GM12878 (cell line): ENCODE data around the gene RETN. TPM values are rescaled to one million over a fixed set of nuclear protein-coding genes. Genes with fewer than 3 reads are reported as not detected.

Experiments
- ATAC-seq: fragments of 200-7000 bp; cut with Tn5 transposase; 3 replicates; pipeline ENCODE4 v1.9.1; 2020; ENCODE audit warnings: mild to moderate bottlenecking, moderate library complexity
- BruUV-seq: library from RNA; stranded (reverse); fragments of 400-500 nt; replicated peaks from 2 replicates; lab custom pipeline; 2021; lab: Mats Ljungman, UMichigan
- CTCF ChIA-PET: fragments of 300-600 bp; sonication (Branson Sonifier 250); formaldehyde crosslinking; extraction: SDS; loops from one replicate; lab custom pipeline; 2021; ENCODE audit warnings: inconsistent platforms; lab: Yijun Ruan, JAX
- POLR2A ChIA-PET: fragments of 350-600 bp; formaldehyde crosslinking; extraction: SDS; loops from one replicate; lab custom pipeline; 2021; ENCODE audit warnings: inconsistent platforms; lab: Charles Lee
- RAD21 ChIA-PET: fragments of 300-600 bp; sonication (Branson Sonifier 250); formaldehyde crosslinking; loops from one replicate; lab custom pipeline; 2023; ENCODE audit warnings: antibody characterized with exemption; ENCODE audit not compliant: unreplicated experiment; lab: Charles Lee
- SMC1A ChIA-PET: fragments of 300-600 bp; sonication (Branson Sonifier 250); formaldehyde crosslinking; loops from one replicate; lab custom pipeline; 2023; ENCODE audit not compliant: unreplicated experiment, uncharacterized antibody; lab: Charles Lee
- DNase-seq: peaks from one replicate; pipeline ENCODE4 v3.0.0-alpha.2; 2011; ENCODE audit warnings: low read depth, low spot score
- FAIRE-seq: peaks from 3 replicates; lab custom pipeline; 2011; peaks lifted over from hg19 to GRCh38; lab: Jason Lieb, UNC
- H2AFZ ChIP-seq: 2 replicates; pipeline ENCODE4 v1.6.0; 2011; ENCODE audit warnings: low read depth, low read length, control low read depth; ENCODE audit not compliant: control insufficient read depth
- H3K27ac ChIP-seq: 2 replicates; pipeline ENCODE4 v1.5.1; 2011; ENCODE audit warnings: control low read depth; ENCODE audit not compliant: control insufficient read depth, insufficient read depth
- H3K27me3 ChIP-seq, 2 experiments: replicated peaks in 1 of 2; 2 replicates each; pipeline versions ENCODE4 v1.6.0 to v1.6.1; 2011; ENCODE audit warnings: low read length in 1 of 2; ENCODE audit not compliant: control insufficient read depth in 2 of 2, insufficient read depth in 2 of 2
- H3K36me3 ChIP-seq, 2 experiments: 2 replicates each; pipeline ENCODE4 v1.5.1; 2011; ENCODE audit warnings: low read length in 1 of 2; ENCODE audit not compliant: control insufficient read depth in 2 of 2, insufficient read depth in 2 of 2
- H3K4me1 ChIP-seq: 2 replicates; pipeline ENCODE4 v1.6.1; 2011; ENCODE audit warnings: mild to moderate bottlenecking, low read length, moderate library complexity, mixed read lengths; ENCODE audit not compliant: control insufficient read depth, insufficient read depth
- H3K4me2 ChIP-seq: 2 replicates; pipeline ENCODE4 v1.6.0; 2011; ENCODE audit warnings: control low read depth; ENCODE audit not compliant: control insufficient read depth, insufficient read depth
- H3K4me3 ChIP-seq: fragments of 200-600 bp; sonication (generic); 2 replicates; pipeline ENCODE4 v1.5.1; 2016
- H3K79me2 ChIP-seq: 2 replicates; pipeline ENCODE4 v1.6.0; 2011; ENCODE audit warnings: low read length; ENCODE audit not compliant: control insufficient read depth, insufficient read depth
- H3K9ac ChIP-seq: 2 replicates; pipeline ENCODE4 v1.8.0; 2011; ENCODE audit warnings: low read length, control low read depth, mixed read lengths; ENCODE audit not compliant: control insufficient read depth, insufficient read depth
- H3K9me3 ChIP-seq: replicated peaks from 3 replicates; pipeline ENCODE4 v1.5.1; 2011; ENCODE audit warnings: mild to moderate bottlenecking, low read length; ENCODE audit not compliant: control insufficient read depth, insufficient read depth
- H4K20me1 ChIP-seq: 2 replicates; pipeline ENCODE4 v1.6.0; 2011; ENCODE audit not compliant: control insufficient read depth, insufficient read depth
- BRCA1 ChIP-seq: IDR thresholded peaks from 2 replicates; pipeline ENCODE4 v1.6.1; 2011; ENCODE audit warnings: low read depth, low read length, improper control_type of control experiment
- MYB ChIP-seq: fragments of 150-350 bp; IDR thresholded peaks from 2 replicates; pipeline ENCODE4 v1.6.1; 2014; ENCODE audit warnings: mild to moderate bottlenecking, low read depth, low read length, borderline replicate concordance
- MYC ChIP-seq: IDR thresholded peaks from 2 replicates; pipeline ENCODE4 v1.6.1; 2011; ENCODE audit warnings: mild to moderate bottlenecking, low read length, moderate library complexity, inconsistent platforms; ENCODE audit not compliant: insufficient read depth, insufficient replicate concordance, insufficient read length, severe bottlenecking
- POLR2A ChIP-seq: IDR thresholded peaks from 2 replicates; pipeline ENCODE4 v1.6.1; 2011; ENCODE audit warnings: low read depth, mild to moderate bottlenecking, low read length
- RAD51 ChIP-seq: fragments of 450-650 bp; IDR thresholded peaks from 2 replicates; pipeline ENCODE4 v1.6.1; 2016; ENCODE audit warnings: moderate library complexity, mild to moderate bottlenecking, inconsistent platforms
- SRF ChIP-seq, 2 experiments: IDR thresholded peaks; 2 replicates each; pipeline ENCODE4 v1.6.1; 2011; ENCODE audit warnings: low read depth in 2 of 2, low read length in 2 of 2, mild to moderate bottlenecking in 1 of 2, moderate library complexity in 1 of 2
- WGBS: methylation state at CpG from one replicate; pipeline ENCODE4 v1.1.6; 2016; ENCODE audit warnings: low lambda C conversion rate; ENCODE audit not compliant: insufficient replicate concordance, insufficient coverage; ENCODE audit errors: missing lambda C conversion rate; 5-methylcytosine and 5-hydroxymethylcytosine counted together
- in situ Hi-C: fragments of 300-500 bp; cut with MboI; formaldehyde crosslinking; loops from 9 replicates; pipeline ENCODE4 v1.14.3; 2018; ENCODE audit warnings: mixed read lengths
- intact Hi-C: fragments of 100-400 bp; cut with micrococcal nuclease; formaldehyde crosslinking; loops from one replicate; pipeline ENCODE4 v1.14.2; 2022; ENCODE audit not compliant: unreplicated experiment
- polyA plus RNA-seq, 11 experiments: library from polyadenylated mRNA; depleted of rRNA in 4 of 11; unstranded in 6 of 11; stranded (reverse) in 5 of 11; fragments of >200 nt; fragmentation: Nextera tagmentation in 4 of 11; fragmentation: Illumina TruSeq in 1 of 11; extraction: Ambion mirVana in 4 of 11; extraction: Trizol in 1 of 11; gene quantifications; 1 replicate in 1 of 11; 2 replicates in 10 of 11; pipeline versions ENCODE4 v1.2.1 to v1.2.3, GENCODE V29; 2011 to 2016; ENCODE audit warnings: inconsistent platforms in 2 of 11, missing spikeins in 2 of 11, low read depth in 1 of 11
- total RNA-seq, 4 experiments: library from RNA; depleted of rRNA in 3 of 4; stranded (reverse); fragments of >200 nt in 3 of 4; fragmentation: Illumina TruSeq in 1 of 4; extraction: Trizol in 1 of 4; gene quantifications; 2 replicates each; pipeline versions ENCODE4 v1.2.1 to v1.2.3, GENCODE V29; 2013 to 2021
- TF ChIP-seq, protein P1 (sequence below): fragments of 450-650 bp; formaldehyde crosslinking; IDR thresholded peaks from 2 replicates; pipeline ENCODE4 v1.4.0; 2022; ENCODE audit warnings: mild to moderate bottlenecking, moderate library complexity

The RETN gene
- total and polyA plus RNA-seq, 10 of the 15 experiments (the other 5 are each of a cell fraction or from before 2014, with no cell fraction given), result 0.26 TPM; not detected in 9

DNA sequence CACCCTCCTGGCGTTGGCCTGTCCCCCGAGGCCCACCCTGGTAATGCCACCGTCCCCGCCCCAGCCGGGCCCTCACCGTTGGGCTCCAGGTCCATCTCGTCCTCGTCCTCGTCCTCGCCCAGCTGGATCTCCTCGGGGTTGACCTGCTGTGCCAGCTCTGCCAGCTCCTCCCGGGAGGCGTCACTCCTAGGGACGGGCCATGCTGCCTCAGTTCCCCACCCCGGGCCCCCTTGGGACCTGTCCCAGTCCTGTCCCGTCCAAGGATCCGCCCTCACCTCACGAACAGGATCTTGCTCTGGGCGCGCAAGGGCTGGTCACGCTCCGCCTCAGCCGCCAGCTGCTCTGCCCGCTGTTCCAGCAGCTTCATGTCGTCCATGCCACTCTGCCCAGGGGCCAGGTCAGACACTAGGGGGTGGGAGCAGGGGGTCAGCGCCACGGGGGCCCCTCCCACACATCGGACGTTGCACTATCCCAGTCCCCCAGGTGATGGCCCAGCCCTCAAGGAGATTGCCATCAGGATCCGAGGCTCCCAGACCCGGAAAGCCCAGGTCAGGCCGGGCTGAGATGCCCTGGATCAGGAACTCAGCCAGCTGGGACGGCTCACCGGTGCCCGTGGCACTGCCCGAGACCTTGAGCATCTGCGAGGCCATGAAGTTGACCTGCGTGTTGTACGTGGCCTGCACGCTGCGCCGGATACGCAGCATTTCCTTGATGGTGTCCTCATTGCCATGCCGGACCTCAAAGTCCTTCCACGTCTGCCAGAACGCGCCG, 49.0 kb upstream of the RETN start:
- WGBS, result 97% methylated on average over 47 of the region's 48 CpGs
- Histone ChIP-seq H3K4me1 (no peaks in the 10 kb centered on the region), H3K9ac (no peak overlapping the region), H3K27ac (no peak overlapping the region), H3K36me3 (peaks cover 0 to 25% of the 10 kb centered on the region in 2 experiments; a peak in 3 of 4 replicates), H3K4me2 (no peak overlapping the region), H4K20me1 (no peaks in the 10 kb centered on the region), H3K9me3 (no peaks in the 10 kb centered on the region), H3K27me3 (no peaks in the 10 kb centered on the region), H3K79me2 (no peaks in the 10 kb centered on the region), H3K4me3 (no peak overlapping the region), H2AFZ (no peak overlapping the region)
- ChIA-PET RAD21 (no interaction called here), POLR2A (interaction anchor here (0.6 to 1.2 kb wide), 2 partner anchors 14 to 21 kb away, joined by 3 to 4 read pairs; no protein-coding TSS in a partner anchor), CTCF (no interaction called here), SMC1A (no interaction called here)
- ATAC-seq (no peak), FAIRE-seq (no peak), DNase-seq (no peak)
- BruUV-seq, result no TSS peak
- TF ChIP-seq MYC (no peak), POLR2A (peak; percentile 20; the same call in 1 of the 2 replicates)
- intact Hi-C loops (no loop called here), in situ Hi-C loops (no loop called here)

DNA sequence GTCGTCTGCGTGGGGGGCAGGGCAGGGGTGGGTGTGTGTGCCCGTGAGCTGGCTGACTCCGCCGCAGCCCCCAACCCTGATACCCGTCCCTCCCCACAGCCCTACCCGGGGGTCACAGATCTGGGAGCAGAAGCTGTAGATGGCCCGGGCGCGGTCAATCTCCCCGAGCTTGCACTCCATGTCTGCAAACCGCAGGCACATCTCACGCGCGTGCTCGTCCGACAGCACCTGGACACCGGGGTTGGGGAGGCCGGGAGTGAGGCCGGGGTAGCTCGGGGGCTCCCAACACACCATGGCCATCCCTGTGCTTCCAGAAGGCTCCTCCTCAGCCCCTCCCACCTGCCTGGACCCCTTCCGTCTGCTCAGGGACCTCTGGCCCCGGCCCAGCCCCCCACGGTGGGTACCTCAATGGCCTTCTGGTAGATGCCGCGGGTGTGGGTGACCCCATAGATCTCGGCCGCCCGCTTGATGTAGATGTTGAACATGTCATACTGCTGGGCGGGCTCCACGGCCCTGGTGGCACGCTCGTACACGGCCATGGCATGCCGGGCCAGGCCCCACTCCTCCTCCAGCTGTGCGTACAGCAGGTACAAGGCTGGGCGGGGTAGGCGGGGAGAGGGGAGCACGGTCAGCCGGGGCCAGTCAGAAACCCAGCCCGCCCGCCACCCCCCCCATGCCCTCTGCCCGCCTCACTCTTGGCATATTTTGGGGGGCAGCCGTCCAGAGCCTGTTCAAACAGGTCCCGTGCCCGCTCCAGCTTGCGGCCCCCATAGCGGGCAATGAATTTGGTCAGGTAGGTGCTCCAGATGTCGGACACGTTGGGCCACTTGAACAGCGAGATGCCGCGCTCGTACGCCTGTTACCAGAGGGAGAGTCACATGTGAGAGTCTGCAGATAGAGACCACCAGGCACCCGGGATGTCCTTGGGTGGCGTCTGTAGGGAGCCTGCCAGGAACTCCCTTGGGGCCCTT, 48.1 kb upstream of the RETN start:
- no peak overlapping the region for H3K4me2 ChIP-seq
- no peaks in the 10 kb centered on the region for H3K27me3 ChIP-seq
- in situ Hi-C loops (no loop called here), intact Hi-C loops (no loop called here)
- RAD21 ChIA-PET, result no interaction called here
- CTCF ChIA-PET, result no interaction called here
- H3K79me2 ChIP-seq, result no peaks in the 10 kb centered on the region
- DNase-seq (no peak), ATAC-seq (no peak), FAIRE-seq (no peak)
- H3K9ac ChIP-seq, result no peak overlapping the region
- POLR2A ChIA-PET, result interaction anchor here (0.6 to 1.2 kb wide), 2 partner anchors 15 to 229 kb away, joined by 3 to 4 read pairs; no protein-coding TSS in a partner anchor
- peaks cover 0 to 25% of the 10 kb centered on the region in 2 experiments; a peak in 3 of 4 replicates for H3K36me3 ChIP-seq
- no peaks in the 10 kb centered on the region for H4K20me1 ChIP-seq
- H3K9me3 ChIP-seq, result no peaks in the 10 kb centered on the region
- no peak overlapping the region for H2AFZ ChIP-seq
- 97% methylated on average over 48 of the region's 57 CpGs for WGBS
- SMC1A ChIA-PET, result no interaction called here
- no peak overlapping the region for H3K4me3 ChIP-seq
- no peak overlapping the region for H3K27ac ChIP-seq
- BruUV-seq, result TSS peak; percentile 53
- H3K4me1 ChIP-seq, result no peaks in the 10 kb centered on the region
- TF ChIP-seq, protein P1, sequence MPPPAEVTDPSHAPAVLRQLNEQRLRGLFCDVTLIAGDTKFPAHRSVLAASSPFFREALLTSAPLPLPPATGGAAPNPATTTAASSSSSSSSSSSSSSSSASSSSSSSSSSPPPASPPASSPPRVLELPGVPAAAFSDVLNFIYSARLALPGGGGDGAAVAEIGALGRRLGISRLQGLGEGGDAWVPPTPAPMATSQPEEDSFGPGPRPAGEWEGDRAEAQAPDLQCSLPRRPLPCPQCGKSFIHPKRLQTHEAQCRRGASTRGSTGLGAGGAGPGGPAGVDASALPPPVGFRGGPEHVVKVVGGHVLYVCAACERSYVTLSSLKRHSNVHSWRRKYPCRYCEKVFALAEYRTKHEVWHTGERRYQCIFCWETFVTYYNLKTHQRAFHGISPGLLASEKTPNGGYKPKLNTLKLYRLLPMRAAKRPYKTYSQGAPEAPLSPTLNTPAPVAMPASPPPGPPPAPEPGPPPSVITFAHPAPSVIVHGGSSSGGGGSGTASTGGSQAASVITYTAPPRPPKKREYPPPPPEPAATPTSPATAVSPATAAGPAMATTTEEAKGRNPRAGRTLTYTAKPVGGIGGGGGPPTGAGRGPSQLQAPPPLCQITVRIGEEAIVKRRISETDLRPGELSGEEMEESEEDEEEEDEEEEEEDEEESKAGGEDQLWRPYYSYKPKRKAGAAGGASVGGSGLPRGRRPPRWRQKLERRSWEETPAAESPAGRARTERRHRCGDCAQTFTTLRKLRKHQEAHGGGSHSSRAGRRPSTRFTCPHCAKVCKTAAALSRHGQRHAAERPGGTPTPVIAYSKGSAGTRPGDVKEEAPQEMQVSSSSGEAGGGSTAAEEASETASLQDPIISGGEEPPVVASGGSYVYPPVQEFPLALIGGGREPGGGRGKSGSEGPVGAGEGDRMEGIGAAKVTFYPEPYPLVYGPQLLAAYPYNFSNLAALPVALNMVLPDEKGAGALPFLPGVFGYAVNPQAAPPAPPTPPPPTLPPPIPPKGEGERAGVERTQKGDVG (CRISPR knock-in tag), result no peak
- TF ChIP-seq RAD51, result no peak
- TF ChIP-seq BRCA1, result no peak
- no peak for TF ChIP-seq SRF (IDR thresholded peaks at IDR 0.05; ENCODE audit: low read depth in 2 of 2, low read length in 2 of 2)
- no peak for TF ChIP-seq MYB
